Middle frontal gyrus (tissue), 1 donor: Measurements from ENCODE around the gene PLEKHG1.

Experiments used
- DNase-seq: peaks from one replicate; pipeline ENCODE4 v3.0.0-alpha.2; 2015; ENCODE audit warnings: low spot score; ENCODE audit errors: extremely low spot score

The PLEKHG1 gene

DNA sequence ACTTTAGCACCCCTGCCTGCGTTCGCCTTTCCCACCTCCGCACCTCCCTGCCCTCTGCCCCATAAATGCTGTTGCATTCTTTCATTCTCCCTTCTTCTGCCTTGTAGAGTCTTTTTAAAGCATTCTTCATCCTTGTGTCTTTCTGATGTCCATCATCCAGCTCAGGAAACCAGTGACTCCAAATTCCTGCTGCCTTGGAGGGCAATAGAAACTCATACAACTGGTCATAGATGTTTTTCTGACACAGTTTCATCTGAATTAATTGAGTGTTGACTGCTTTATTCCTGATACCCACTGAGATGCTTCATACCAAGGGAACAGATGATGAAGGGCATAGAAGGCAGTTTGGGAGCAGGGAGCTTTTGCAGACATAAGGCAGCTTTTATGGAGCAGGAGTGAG is 19.6 kb downstream of the PLEKHG1 start:
- DNase-seq = no peak

DNA sequence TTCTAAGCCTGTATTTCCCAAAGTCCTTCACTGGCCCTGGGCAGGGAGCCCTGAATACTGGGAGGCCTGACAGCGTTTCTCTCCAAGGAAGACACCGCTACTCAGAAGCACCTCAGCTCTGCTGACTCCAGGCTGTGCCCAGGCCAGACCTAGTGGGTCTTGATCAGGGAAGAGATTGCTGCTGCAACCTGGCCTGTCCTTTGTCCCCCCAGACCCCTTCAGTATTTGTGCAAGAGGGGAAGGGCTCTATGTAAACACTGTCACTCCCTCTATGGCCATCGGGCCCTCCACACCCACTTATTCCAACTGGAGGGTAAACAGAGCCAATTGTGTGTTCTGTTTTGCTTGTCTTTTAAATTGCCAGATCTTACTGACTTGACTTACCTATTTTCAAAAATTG is 20.6 kb downstream of the PLEKHG1 start:
- no peak for DNase-seq

DNA sequence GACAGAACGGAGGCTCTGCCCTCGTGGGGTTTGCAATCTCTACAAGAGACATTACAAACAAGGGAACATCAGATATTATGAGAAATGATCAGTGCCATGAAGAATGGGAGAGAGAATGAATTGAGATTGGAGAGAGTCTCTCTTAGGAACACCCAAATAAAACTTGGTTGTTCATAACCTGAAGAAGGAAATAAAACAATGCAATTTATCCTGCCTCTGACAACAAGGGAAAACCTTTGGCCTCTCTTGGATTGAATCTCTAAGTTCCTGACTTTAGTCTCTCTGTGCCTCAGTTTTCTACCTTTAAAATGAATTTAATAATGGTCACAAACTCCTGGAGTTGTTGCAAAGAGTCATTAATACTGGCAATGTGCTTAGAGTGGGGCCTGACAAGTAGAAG is 21.1 kb downstream of the PLEKHG1 start:
- no peak for DNase-seq

DNA sequence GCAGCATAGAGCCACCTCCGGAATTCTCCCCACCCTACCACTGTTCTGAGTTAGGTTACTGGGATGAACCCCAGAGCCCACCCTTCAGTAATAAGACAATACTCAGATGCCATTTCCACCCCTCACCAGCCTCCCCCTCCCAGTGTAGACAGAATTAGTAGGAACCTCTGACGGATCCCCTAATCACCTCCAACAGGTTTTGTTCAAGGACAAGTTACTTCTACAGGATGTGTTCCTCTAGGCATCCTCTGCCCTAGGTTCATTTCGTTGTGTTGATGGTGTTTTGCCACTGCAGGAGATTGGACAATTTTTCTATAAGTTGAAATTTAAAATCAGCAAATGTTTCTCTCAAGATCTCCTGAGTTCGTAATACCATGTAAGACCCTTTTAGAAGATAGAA is 22.8 kb downstream of the PLEKHG1 start:
- no peak for DNase-seq

DNA sequence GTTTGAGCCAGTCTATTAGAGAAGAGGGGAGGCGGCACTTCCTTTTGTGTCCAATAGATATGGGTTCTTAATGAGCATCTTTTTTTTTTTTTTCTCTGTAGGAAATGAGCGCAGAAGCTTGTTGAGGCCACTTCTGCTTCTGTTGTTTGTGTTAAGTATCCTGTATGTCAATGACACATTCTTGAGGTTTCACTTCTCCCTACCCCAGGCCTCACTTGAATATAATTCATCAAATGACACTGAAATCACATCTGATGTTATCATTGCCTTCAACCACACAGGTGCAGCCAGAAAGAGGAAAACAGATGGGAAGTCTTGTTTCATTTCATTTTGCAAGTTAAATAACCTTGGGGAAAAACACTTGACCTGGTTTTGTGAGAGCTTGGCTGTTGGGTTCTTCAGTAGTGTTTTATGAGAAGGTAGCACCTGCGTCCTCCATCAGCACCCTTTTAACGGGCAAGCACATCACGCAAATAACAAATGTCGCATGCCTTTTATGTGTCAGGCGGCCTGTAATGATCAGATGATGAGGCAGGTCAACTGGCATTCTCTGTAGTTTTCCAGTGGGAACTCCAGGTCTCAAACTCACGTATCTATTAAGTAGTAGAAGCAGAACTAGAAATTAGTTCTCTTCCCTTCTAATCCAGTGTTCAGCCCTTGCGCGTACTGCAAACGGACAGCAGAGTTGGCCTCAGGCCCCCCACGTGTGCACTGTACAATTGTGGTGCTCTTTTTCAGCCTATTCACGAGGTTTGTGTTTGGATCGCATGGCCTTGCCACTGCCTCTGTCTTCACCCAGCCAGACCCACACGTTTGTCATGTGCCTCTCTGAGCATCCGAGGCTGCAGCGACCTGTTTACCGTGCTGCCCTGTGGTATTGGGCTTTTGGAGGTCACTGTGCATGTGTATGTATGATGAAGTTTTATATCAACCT is 23.5 kb downstream of the PLEKHG1 start:
- DNase-seq = no peak

DNA sequence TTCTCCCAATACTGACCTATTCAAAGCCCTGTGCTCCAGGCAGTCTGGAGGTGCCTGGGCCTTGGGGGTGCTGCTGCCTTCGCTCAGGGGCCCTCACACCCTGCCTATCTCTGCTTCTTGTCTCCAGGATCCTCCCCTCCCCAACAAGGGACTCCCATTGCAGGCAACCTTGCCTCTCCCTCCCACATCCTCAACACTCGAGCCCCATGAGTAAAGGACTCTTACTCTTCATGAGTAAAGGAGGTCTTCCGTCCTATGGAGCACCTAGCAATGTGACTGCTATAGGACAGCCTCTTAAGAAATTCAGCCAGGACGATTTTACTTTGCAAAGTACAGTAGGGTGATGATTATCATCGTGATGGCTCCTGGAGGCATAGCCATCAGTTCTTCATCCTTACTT is 24.5 kb downstream of the PLEKHG1 start:
- DNase-seq = no peak

DNA sequence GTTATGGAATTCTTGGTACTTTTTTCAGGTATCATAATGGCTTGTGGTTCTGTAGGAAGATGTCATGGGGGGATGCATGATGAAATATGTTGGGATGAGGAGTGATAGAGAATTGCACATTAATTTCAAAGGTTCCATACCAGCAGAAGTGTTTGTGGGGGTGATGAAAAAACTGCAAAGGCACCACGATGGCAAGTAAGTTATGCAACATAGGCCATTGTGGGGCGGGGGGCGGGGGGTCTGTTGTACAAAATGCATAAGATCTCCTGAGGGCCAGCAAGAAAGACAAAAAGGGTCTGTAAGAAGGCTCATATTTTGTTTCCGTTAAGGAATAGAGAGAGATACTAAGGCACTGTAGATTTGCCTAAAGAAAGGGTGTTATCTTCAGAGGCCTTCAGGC is 26.2 kb downstream of the PLEKHG1 start:
- DNase-seq = no peak

DNA sequence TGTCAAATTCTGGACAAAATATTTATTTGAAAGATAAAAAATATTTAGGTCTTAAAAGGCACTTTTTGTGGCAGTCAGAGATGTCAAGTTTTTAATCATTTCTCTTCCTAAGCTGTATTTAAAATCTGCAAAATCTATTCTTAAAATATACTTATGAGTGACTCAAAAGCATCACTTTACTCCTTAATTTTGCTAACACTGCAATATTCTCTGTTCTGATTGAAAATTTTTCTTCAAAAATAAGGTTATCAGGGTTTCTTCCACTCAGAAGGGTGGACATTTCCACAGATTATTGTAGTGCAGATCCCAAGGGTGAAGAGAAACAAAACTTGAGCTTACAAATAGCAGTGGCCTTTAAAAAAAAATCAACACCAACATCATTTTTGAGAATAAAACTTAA is 27.5 kb downstream of the PLEKHG1 start:
- DNase-seq = no peak

DNA sequence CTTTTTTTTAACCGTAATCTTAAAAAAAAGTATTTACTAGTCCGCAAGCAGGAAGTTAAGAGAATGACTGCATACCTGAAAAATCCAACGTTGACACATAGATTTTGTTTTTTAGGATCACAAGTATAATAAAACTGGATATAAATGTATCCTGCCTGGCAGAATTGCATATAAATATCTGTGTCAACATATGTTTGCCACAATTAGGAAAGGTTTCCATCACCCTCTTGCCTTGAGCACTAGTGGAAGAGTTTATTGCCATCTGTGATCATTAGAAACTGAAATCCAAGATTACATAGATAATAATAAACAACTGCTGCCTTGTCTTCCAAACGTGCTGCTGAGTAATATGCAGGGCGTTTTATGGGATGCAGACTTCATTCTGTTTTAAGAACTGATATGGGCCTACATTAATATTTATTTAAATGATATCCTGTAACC is 27.9 kb downstream of the PLEKHG1 start:
- no peak for DNase-seq

DNA sequence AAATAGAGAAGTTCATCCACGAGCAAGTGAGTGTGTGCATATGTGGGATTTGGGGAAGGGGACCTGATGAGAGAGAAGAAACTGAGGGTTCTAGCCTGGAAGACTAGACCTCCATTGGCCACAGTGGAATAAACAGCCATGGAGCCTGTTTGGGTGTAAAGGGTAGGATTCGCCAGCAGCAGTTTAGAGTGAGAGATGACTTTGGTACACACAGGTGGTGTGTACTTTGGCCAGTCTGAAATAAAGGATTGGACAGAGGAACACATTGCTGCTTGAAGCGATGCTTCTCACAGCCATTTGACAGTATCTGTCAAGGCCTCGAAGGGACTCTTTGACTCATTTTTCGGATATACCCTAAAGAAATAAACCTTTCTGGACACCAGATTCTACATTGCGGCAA is 29.2 kb downstream of the PLEKHG1 start:
- DNase-seq = no peak

DNA sequence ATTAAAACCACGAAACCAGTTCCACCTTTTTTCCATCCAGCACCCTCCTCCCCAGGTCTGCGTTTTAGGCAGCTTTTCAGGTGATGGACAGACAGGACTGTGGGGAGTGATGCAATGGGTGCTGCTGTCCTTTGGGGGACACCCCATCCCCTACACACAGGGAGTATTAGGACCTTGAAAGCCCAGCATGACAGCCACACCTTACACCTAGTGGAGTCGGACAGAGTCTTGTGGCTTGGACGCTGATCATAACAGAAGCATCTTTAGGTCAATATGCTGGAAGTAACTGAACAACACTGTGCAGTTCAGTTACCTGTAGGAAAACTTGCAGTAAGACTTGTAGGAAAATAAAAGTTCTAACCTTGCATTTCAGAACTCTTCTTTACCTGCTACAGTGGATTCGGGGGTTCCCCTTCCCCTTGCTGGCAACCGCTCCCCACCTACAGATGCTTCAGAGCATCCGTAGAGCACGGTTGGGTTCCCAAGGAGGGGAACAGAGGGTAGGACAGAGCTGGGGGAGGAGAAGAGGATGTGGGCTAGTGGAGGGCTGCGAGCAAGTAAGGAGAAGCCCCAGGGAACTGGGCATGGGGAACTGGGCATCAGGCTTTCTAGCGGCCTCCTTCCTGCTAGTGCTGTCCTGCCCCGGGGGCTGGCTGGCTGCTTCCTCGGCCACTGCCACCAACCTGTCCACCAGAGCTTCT is 31.7 kb downstream of the PLEKHG1 start:
- no peak for DNase-seq

DNA sequence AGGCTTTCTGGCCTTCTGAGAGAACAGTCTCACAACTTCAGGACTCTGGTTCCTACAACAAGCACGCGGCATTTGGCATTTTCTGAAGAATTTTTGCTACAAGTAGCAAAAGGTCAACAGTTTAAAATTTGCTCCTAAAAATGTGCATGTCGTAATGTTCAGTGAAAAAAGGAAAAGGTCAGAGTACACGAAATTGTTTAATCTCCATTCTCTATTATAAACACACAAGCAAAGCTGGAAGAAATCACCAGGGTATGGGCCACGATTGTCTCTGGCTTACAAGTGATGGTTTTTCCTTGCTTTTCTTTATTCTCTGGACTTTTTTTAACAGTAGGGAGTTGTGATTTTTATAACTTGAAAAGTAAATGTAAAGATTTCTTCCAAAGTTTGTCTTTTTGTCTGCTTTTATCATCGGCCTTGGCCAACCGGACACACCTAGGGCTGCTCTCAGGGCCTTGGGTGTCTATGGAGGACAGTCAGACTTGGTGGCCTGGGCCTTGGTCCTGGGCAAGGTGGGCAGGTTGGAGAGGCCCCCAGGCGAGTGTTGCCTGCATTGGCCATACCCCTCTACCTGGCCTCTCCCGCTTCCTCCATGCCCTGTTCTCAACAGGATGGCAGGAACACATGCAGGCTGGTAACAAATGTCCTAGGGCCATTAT is 32.4 kb downstream of the PLEKHG1 start:
- no peak for DNase-seq

DNA sequence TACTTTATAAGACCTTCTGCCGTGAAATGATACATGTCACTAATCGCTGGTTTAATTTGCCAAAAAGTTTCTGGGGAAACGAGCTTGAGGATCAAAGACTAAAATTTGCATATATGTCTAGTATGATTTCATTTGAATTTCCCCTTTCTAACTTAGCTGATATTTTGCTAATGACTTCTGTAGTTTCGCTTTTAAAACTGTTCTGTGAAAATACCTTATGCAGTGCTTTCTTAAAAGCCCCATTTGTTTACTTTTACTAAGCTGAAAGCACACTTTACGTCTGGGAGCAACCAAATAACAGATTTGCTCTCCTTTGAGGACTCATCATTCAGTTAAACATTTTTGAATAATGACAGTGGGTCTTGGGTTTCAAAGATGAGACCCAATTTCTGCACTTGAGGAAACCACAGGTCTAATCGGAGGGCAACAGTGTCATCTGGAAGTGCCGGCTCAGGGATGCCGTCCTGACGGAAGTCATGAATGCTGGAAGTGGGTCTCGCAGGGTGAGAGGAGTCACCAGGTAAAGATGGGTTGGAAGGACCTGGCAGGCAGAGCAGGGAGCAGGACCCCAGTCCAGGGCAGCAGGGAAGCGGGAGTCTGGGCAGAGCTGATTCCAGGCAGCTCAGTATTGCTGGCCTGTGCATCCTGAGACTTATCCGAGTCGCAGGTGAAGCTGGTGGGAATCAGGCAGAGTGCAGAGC is 33.2 kb downstream of the PLEKHG1 start:
- DNase-seq = no peak

DNA sequence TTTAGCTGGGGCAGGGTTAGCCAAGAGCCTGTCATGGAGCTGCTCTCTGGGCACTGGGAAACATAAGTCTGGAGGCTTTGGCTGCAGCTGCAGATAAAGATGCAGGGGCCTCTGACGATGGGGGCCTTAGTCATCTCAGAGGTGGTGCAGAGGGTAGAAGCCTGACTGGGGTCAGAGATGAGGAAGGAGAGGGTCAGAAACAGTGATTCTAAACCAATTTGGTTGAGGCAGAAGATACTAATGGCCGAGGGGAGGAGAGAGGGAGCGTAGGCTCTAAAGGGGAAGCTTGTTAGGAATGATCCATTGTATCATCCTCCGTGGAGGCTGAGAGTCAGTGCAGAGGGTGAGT is 33.8 kb downstream of the PLEKHG1 start:
- DNase-seq = no peak

DNA sequence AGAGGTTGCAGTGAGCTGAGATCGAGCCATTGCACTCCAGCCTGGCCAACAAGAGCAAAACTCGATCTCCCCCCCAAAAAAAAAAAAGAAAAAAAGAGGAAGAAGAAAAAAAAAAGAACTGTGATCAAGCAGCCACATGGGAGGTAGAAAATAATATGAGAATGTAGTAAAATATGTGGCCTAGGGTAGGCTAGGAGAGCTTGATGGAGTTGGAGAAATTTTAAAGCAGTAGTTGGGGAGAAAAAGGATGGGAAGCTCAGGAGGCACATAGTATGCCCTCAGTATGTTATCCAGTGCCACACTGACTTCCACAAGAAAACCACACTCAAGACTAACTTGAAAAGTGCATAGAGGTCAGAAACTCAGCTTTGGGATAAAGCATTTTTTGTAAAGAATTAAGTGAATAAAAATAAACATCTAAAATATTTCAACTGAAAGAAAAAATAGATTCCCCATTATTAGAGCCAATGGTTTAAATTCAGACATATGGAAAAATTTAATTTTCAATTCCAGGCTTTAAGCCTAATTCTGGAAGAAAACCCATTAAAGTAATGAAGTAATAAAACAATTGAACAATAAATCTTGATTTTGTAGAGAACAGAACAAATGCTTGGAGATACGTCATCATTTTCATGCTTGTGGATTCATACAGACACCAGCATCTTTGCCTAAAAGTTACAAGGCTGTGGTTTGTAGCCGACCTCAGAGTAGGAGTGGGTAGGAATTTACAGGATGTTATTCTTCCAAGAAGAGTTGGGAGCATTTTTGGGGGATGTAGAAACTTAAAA is 34.7 kb downstream of the PLEKHG1 start:
- DNase-seq = no peak

DNA sequence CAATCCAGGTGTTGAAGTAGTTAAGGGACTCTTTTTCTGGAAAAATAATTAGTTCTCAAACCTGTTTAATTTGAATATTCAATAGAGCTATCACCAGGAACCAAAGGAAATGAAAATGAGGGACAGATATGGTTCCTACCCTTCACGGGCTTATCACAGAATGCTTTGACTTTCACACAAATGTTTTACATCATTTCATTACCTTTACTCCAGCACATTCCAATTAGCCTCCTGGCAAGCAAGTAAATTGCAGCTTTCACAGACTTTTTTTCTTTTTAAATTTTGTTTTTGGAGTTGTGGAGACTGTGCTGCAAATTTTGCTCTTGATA is 35.2 kb downstream of the PLEKHG1 start:
- DNase-seq = no peak

DNA sequence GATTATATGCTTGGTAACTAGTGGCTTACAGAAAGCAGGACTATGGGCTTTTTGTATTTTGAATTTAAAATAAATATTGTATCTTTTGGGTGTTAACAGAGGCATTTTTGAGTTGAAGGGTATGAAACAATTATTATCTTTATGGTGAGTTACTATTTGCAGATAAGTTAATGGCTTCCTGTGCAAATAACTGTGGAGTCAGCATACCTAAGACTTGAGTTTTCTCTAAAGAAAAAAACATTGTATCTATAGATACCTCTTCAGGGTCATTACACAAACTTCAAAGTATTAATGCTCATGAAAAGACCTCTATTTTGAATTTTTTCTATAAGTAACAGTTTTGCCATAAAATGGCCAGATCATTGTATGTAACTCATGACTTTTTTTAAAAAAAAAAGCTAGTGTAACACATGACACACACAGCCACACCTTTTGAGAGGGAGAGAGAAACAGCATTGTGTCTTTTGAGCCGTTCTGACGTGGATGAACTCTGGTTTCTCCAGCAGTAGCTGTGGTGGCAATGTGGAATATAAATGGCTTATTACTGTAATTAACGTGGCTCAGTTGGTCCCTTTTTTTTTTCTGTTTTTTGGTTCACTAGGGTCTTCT is 36.3 kb downstream of the PLEKHG1 start:
- no peak for DNase-seq

DNA sequence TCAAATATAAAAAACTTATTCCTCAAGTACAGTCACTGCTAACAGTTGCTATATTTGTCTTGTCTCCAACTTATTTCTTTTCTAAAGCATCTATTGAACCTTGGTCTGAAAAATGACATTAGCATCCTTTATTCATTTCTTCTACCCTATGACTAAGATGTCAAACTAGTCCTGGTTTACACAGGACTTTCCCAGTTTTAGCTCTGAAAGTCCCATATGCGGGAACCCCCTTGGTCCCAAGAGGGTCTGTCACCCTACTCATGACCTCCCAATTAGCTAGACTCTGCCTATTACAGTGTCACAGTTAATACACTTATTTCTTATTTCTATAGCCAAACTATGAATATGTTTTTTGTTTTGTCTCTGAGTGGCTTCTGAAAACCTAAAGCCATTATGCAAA is 37.1 kb downstream of the PLEKHG1 start:
- DNase-seq = no peak

DNA sequence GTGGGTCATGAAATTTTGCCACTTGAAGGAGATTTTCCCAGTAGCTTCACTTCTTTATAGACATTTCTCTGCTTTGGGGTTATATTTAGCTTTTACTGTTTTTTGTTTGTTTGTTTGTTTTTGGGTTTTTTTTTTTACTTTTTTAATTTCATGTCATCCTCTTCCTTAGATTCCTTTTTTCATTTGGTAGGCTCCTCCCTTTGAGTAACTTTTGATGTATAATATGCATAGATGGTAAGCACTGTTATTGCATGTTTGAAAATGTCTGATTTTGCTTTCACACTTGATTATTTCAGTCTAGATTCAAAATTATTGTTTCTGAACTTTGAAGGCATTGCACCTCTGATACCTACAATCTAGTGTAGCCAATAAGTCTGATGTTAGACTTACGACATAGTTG is 37.6 kb downstream of the PLEKHG1 start:
- DNase-seq = no peak

DNA sequence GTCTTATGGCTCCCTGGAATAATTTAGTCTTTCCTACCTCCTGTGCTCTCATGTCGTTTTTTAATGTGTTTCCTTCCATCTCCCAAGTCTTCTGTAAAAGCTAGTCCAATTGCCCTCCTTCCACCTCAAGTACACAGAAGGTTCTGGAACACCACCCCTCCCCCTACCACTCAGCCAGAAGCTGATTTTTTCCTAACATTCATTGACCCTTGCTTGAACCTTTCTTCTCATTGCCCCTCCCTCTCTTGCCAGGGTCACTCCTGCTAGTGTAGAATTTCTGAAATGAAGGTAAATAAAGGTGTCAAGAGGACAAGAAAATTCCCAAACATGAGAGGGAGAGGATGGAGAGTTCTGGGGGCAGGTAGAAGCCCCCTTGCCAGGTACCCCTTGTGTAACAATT is 38.6 kb downstream of the PLEKHG1 start:
- no peak for DNase-seq

DNA sequence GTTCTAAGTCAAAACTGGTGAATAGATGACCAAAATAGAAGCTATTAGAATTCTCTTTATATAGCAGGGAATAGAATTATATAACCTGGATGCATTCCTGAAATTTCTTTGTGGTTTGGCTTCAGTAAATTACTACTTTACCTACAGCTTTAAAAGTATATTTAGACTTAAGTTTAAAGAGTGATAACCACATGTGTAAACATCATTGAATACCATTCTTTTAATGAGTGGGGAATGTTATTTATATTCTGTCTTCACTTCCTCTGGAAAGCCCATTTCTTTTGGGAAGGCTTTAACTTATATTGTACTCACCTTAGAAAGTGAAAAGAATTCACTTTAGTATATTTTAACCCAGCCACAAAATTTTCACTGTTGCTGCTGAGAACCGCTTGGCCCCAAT is 39.1 kb downstream of the PLEKHG1 start:
- DNase-seq = no peak
